ENCODE measurements around the gene EDAR. TPM values are rescaled to one million over a fixed set of nuclear protein-coding genes. Genes with fewer than 3 reads are reported as not detected.

The EDAR gene
- total and polyA plus RNA-seq, 4 experiments from 2014 or later = 3.0 to 6.3 (median 4.6) TPM

- POLR2A ChIA-PET (ENCODE audit: partially characterized antibody) = no interaction called here
- CTCF ChIA-PET (ENCODE audit: partially characterized antibody) = no interaction called here
- Mint-ChIP-seq H3K4me1 (no peaks in the 10 kb centered on the region), H3K36me3 (peaks cover 4 to 11% of the 10 kb centered on the region in 2 donors), H3K4me3 (no peak overlapping the region), H3K27me3 (no peaks in the 10 kb centered on the region), H3K9me3 (peaks cover 4 to 32% (median 17%) of the 10 kb centered on the region in 8 donors), H3K27ac (no peak overlapping the region)
- Histone ChIP-seq H3K9me3 (ENCODE audit: control insufficient read depth in 1 of 2, low read length in 2 of 2) (no peaks in the 10 kb centered on the region), H3K36me3 (ENCODE audit: insufficient read depth, low read length) (no peaks in the 10 kb centered on the region), H3K27me3 (ENCODE audit: insufficient read depth, low read length) (no peaks in the 10 kb centered on the region), H3K27ac (ENCODE audit: low read depth, low read length) (no peak overlapping the region), H3K4me3 (ENCODE audit: low read length in 2 of 2) (no peak overlapping the region), H3K4me1 (ENCODE audit: insufficient read depth, low read length) (no peaks in the 10 kb centered on the region)
- no peak for DNase-seq
- intact Hi-C loops (cut with micrococcal nuclease) = no loop called here
Observed at GRCh38 chr2:108878276-108878675, 110.7 kb downstream of the EDAR start.

- Histone ChIP-seq H3K4me1 (ENCODE audit: insufficient read depth, low read length) (no peaks in the 10 kb centered on the region), H3K9me3 (ENCODE audit: control insufficient read depth in 1 of 2, low read length in 2 of 2) (no peaks in the 10 kb centered on the region), H3K27ac (ENCODE audit: low read depth, low read length) (no peak overlapping the region), H3K27me3 (ENCODE audit: insufficient read depth, low read length) (no peaks in the 10 kb centered on the region), H3K4me3 (ENCODE audit: low read length in 2 of 2) (no peak overlapping the region), H3K36me3 (ENCODE audit: insufficient read depth, low read length) (no peaks in the 10 kb centered on the region)
- POLR2A ChIA-PET (ENCODE audit: partially characterized antibody) = no interaction called here
- H3K4me3 Mint-ChIP-seq = no peak overlapping the region
- H3K4me1 Mint-ChIP-seq = no peaks in the 10 kb centered on the region
- H3K9me3 Mint-ChIP-seq = peaks cover 1 to 26% (median 14%) of the 10 kb centered on the region in 8 donors
- H3K36me3 Mint-ChIP-seq = peaks cover 4 to 18% of the 10 kb centered on the region in 2 donors
- intact Hi-C loops (cut with micrococcal nuclease) = no loop called here
- no peak overlapping the region for H3K27ac Mint-ChIP-seq
- no peaks in the 10 kb centered on the region for H3K27me3 Mint-ChIP-seq
- CTCF ChIA-PET (ENCODE audit: partially characterized antibody) = no interaction called here
- DNase-seq = no peak
Observed at GRCh38 chr2:108877506-108877905, 111.5 kb downstream of the EDAR start.

- Histone ChIP-seq H3K27ac (ENCODE audit: low read depth, low read length) (no peak overlapping the region), H3K27me3 (ENCODE audit: insufficient read depth, low read length) (no peaks in the 10 kb centered on the region), H3K4me3 (ENCODE audit: low read length in 2 of 2) (no peak overlapping the region), H3K36me3 (ENCODE audit: insufficient read depth, low read length) (no peaks in the 10 kb centered on the region), H3K4me1 (ENCODE audit: insufficient read depth, low read length) (no peaks in the 10 kb centered on the region), H3K9me3 (ENCODE audit: control insufficient read depth in 1 of 2, low read length in 2 of 2) (peaks cover 0 to 8% of the 10 kb centered on the region in 2 donors)
- Mint-ChIP-seq H3K27ac (no peak overlapping the region), H3K9me3 (peaks cover 6 to 33% (median 23%) of the 10 kb centered on the region in 8 donors), H3K27me3 (no peaks in the 10 kb centered on the region), H3K36me3 (peaks cover 26 to 61% of the 10 kb centered on the region in 2 donors), H3K4me1 (no peaks in the 10 kb centered on the region), H3K4me3 (no peak overlapping the region)
- no peak for DNase-seq
- intact Hi-C loops (cut with micrococcal nuclease) = no loop called here
- CTCF ChIA-PET (ENCODE audit: partially characterized antibody) = no interaction called here
- POLR2A ChIA-PET (ENCODE audit: partially characterized antibody) = no interaction called here
Observed at GRCh38 chr2:108870069-108870644, 118.9 kb downstream of the EDAR start.

- H3K4me3 Mint-ChIP-seq = no peak overlapping the region
- no peak overlapping the region for H3K27ac Mint-ChIP-seq
- peaks cover 26 to 62% of the 10 kb centered on the region in 2 donors for H3K36me3 Mint-ChIP-seq
Observed at GRCh38 chr2:108869542-108869941, 119.5 kb downstream of the EDAR start.

GRCh38 chr2:108868911-108869310, 120.1 kb downstream of the EDAR start:
- H3K36me3 ChIP-seq (ENCODE audit: insufficient read depth, low read length) = no peaks in the 10 kb centered on the region
- no peak overlapping the region for H3K4me3 Mint-ChIP-seq
- ChIA-PET POLR2A (ENCODE audit: partially characterized antibody) (no interaction called here), CTCF (ENCODE audit: partially characterized antibody) (interaction anchor here (1.5 kb wide), 1 partner anchor 641 kb away, joined by 3 read pairs; no protein-coding TSS in a partner anchor)
- H3K4me1 Mint-ChIP-seq = no peaks in the 10 kb centered on the region
- no peaks in the 10 kb centered on the region for H3K27me3 ChIP-seq (ENCODE audit: insufficient read depth, low read length)
- peaks cover 6 to 33% (median 23%) of the 10 kb centered on the region in 8 donors for H3K9me3 Mint-ChIP-seq
- intact Hi-C loops (cut with micrococcal nuclease) = no loop called here
- DNase-seq = no peak
- peaks cover 0 to 8% of the 10 kb centered on the region in 2 donors for H3K9me3 ChIP-seq (ENCODE audit: control insufficient read depth in 1 of 2, low read length in 2 of 2)
- H3K27me3 Mint-ChIP-seq = no peaks in the 10 kb centered on the region
- H3K4me1 ChIP-seq (ENCODE audit: insufficient read depth, low read length) = no peaks in the 10 kb centered on the region
- H3K27ac ChIP-seq (ENCODE audit: low read depth, low read length) = no peak overlapping the region
- H3K36me3 Mint-ChIP-seq = peaks cover 25 to 56% of the 10 kb centered on the region in 2 donors
- H3K27ac Mint-ChIP-seq = no peak overlapping the region
- no peak overlapping the region for H3K4me3 ChIP-seq (ENCODE audit: low read length in 2 of 2)

More at GRCh38 chr2:108869542-108869941, 119.5 kb downstream of the EDAR start:
- Histone ChIP-seq H3K27me3 (ENCODE audit: insufficient read depth, low read length) (no peaks in the 10 kb centered on the region), H3K27ac (ENCODE audit: low read depth, low read length) (no peak overlapping the region), H3K4me1 (ENCODE audit: insufficient read depth, low read length) (no peaks in the 10 kb centered on the region), H3K9me3 (ENCODE audit: control insufficient read depth in 1 of 2, low read length in 2 of 2) (peaks cover 0 to 8% of the 10 kb centered on the region in 2 donors), H3K36me3 (ENCODE audit: insufficient read depth, low read length) (no peaks in the 10 kb centered on the region), H3K4me3 (ENCODE audit: low read length in 2 of 2) (no peak overlapping the region)
- no peaks in the 10 kb centered on the region for H3K27me3 Mint-ChIP-seq
- ChIA-PET CTCF (ENCODE audit: partially characterized antibody) (no interaction called here), POLR2A (ENCODE audit: partially characterized antibody) (no interaction called here)
- no peaks in the 10 kb centered on the region for H3K4me1 Mint-ChIP-seq
- no peak for DNase-seq
- intact Hi-C loops (cut with micrococcal nuclease) = no loop called here
- peaks cover 6 to 33% (median 23%) of the 10 kb centered on the region in 8 donors for H3K9me3 Mint-ChIP-seq

- H3K27me3 ChIP-seq (ENCODE audit: insufficient read depth, low read length) = no peaks in the 10 kb centered on the region
- intact Hi-C loops (cut with micrococcal nuclease) = no loop called here
- Mint-ChIP-seq H3K4me3 (no peak overlapping the region), H3K9me3 (peaks cover 6 to 25% (median 19%) of the 10 kb centered on the region in 8 donors), H3K27ac (peak overlapping the region in 1 of 7 donors; percentile 7), H3K36me3 (peaks cover 20 to 38% of the 10 kb centered on the region in 2 donors), H3K4me1 (no peaks in the 10 kb centered on the region), H3K27me3 (no peaks in the 10 kb centered on the region)
- no peak for DNase-seq
- peaks cover 0 to 8% of the 10 kb centered on the region in 2 donors for H3K9me3 ChIP-seq (ENCODE audit: control insufficient read depth in 1 of 2, low read length in 2 of 2)
- no peak overlapping the region for H3K4me3 ChIP-seq (ENCODE audit: low read length in 2 of 2)
- H3K27ac ChIP-seq (ENCODE audit: low read depth, low read length) = no peak overlapping the region
- CTCF ChIA-PET (ENCODE audit: partially characterized antibody) = interaction anchor here (1.5 kb wide), 1 partner anchor 644 kb away, joined by 3 read pairs; no protein-coding TSS in a partner anchor
- no peaks in the 10 kb centered on the region for H3K4me1 ChIP-seq (ENCODE audit: insufficient read depth, low read length)
- no peaks in the 10 kb centered on the region for H3K36me3 ChIP-seq (ENCODE audit: insufficient read depth, low read length)
- POLR2A ChIA-PET (ENCODE audit: partially characterized antibody) = no interaction called here
Observed at GRCh38 chr2:108866041-108866440, 123.0 kb downstream of the EDAR start.

GRCh38 chr2:108858894-108859293, 130.1 kb downstream of the EDAR start:
- Histone ChIP-seq H3K36me3 (ENCODE audit: insufficient read depth, low read length) (no peaks in the 10 kb centered on the region), H3K27me3 (ENCODE audit: insufficient read depth, low read length) (no peaks in the 10 kb centered on the region), H3K4me3 (ENCODE audit: low read length in 2 of 2) (no peak overlapping the region), H3K4me1 (ENCODE audit: insufficient read depth, low read length) (no peaks in the 10 kb centered on the region), H3K27ac (ENCODE audit: low read depth, low read length) (no peak overlapping the region), H3K9me3 (ENCODE audit: control insufficient read depth in 1 of 2, low read length in 2 of 2) (no peaks in the 10 kb centered on the region)
- DNase-seq = no peak
- peaks cover 0 to 4% of the 10 kb centered on the region in 2 donors for H3K36me3 Mint-ChIP-seq
- peaks cover 0 to 2% (median 0%) of the 10 kb centered on the region in 4 donors for H3K4me1 Mint-ChIP-seq
- ChIA-PET CTCF (ENCODE audit: partially characterized antibody) (interaction anchor here (1.0 kb wide), 1 partner anchor 651 kb away, joined by 3 read pairs; no protein-coding TSS in a partner anchor), POLR2A (ENCODE audit: partially characterized antibody) (no interaction called here)
- no peaks in the 10 kb centered on the region for H3K9me3 Mint-ChIP-seq
- intact Hi-C loops (cut with micrococcal nuclease) = loop anchor here (5.0 kb wide), 1 partner anchor 173 kb away; no protein-coding TSS in a partner anchor
- H3K27me3 Mint-ChIP-seq = no peaks in the 10 kb centered on the region
- peak overlapping the region in 1 of 7 donors; percentile 43 for H3K27ac Mint-ChIP-seq
- no peak overlapping the region for H3K4me3 Mint-ChIP-seq
